Activated CD4-positive, alpha-beta T cell treated with anti-CD3 and anti-CD28 coated beads, Interleukin-2, amount 50 U/mL, for 1 hour (primary cell): ENCODE data around the gene SSTR5.
A peak's percentile ranks its signal among the peaks of the same experiment; 100 is the strongest.

ENCODE experiments used
- DNase-seq: peaks from one replicate; pipeline ENCODE4 v3.0.0-alpha.2; 2020

Gene SSTR5

DNA sequence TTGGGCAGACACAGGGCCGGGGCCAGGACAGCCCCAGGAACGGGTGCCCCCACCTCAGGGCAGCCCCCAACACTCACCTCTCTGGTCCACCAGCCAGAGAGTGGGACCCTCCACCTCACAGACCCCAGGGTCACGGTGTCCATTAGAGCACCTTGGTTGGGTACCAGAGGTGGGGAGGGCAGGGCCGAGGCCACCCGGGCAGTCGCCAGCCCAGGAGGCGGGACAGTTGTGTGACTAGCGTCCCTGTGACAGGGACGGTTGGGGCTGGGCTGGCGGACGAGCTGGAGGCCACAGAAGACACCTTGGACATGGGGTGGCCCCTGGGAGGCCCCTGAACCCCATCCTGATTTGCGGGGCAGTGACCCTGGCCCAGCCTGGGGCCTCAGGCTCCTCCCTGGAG is 35.2 kb downstream of the SSTR5 start:
- no peak for DNase-seq

DNA sequence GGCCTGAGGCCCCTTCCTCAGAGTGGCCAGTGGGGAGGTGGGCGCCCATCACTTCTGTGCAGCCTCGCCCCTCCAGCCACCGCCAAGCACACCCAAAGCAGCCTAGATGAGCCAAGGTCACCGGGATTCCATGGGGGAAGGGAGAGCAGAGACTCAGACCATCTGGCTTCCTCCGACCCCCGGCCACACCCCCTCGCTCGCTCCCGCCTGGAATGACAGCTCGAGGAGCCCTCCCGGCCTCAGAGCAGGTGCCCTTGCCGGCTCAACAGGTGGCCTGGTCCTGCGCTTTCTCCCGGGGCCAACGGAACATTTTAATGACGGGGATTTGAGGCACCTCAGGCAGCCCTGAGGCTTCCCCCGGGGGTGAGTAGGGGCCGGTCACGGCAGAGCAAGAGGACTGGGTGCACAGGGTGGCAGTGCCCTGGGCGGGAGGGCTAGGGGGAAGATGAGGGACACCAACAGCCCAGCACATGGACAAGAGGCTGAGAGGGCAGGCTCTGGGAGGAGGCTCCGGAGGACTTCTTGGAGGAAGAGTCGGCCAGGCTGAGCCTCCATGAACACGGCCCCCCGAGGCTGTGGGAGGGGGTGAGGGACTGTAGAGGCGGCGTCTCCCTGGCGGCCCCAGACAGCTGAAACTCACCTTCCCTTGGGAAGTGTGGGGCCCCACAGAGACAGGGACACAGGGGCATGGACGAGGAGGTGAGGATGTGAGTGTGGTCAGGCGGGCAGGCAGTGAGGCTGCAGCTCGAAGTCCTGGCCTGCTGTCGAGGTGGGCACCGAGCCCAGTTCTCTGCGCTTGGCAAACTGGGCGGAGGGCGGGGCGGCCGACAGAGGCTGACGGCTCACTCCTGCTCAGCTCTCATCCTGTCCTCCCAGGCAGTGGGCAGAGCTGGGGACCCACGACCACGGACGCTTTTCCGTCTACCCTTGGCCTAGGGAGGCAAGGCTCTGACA is 36.0 kb downstream of the SSTR5 start:
- DNase-seq = no peak

DNA sequence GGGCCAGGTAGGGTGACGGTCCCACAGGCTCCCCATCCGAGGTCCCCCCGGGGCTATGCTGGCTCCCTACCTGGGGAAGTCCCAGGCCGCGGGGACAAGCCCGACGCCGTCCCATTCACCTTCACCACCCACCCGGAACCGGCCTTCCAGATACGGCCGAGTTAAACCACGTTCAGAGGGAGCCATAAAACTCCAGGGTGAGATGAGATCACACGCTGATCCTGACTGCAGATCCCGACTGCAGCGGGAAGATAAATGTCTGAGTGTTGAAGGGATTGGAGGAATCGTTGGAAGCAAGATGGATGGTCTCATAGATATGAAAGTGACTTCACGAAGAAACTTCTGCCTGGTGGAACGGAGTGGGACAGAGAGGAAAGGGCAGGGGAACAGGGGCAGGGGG is 37.1 kb downstream of the SSTR5 start:
- DNase-seq = no peak

DNA sequence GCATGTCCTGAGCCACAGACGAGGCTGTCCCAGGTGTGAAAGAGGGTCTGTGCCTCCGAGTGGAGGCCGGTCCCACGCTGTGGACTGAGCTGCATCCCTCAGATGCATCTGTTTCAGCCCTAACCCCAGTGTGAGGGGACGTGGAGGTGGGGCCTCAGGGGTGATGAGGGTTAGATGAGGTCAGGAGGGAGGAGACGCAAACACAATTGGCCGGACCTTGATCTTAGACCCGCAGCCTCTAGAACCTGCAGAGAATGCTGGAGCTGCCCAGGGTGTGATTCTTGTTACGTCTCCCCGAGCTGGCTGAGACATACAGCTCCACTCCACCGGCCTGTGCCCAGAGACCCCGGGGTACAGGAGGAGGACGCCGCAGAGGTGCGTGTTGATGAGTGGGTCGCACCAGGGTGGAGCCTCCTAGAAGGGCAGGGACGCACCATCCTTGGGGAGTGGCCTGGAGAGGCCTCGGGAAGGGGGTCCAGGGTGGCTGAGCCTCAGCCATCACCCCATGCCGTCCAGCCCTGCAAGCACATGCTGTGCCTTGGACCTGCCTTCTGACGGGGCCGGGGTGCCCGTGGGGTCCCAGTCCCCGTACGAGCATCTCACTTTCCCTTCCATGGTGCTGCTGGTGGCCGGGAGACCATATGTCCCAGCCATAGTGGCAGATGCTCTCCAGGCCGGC is 40.1 kb downstream of the SSTR5 start:
- no peak for DNase-seq

DNA sequence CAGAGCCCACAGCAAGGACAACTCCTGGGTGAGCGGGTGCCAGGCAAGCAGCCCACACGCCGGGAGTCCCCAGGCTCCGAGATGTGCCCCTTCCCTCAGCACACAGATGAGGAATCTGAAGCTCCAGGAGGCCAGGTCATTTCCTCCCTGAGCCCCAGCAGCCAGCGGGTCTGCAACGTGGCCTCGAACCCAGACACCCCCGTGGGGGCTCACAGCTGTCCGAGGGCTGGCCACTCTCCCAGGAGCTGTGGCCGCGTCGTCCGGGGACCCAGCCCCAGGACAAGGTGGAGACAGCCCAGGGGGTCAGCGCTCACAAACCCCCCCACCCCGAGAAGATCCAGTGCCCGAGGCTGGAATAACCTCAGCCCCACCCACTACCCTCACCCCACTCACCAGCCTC is 40.9 kb downstream of the SSTR5 start:
- DNase-seq = no peak

DNA sequence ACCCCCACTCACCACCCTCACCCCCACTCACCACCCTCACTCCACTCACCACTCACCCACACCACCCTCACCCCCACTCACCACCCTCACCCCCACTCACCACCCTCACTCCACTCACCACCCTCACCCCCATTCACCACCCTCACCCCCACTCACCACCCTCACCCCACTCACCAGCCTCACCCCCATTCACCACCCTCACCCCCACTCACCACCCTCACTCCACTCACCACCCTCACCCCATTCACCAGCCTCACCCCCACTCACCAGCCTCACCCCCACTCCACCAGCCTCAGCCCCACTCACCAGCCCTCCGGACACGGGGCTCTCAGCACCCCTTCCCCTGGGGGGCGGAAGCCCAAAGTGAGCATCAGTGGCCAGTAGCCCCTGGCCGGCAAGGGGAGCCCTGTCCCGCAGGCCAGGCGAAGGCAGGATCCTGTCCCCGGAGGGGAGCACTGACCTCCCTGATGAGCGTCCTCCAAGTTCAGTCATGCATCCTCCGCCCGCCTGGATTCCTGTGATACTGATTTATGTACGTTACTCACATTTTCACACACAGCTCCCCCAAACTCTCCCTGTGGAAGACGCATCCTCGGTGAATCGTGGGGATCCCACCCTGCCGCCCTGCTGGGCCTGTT is 41.5 kb downstream of the SSTR5 start:
- DNase-seq = no peak

DNA sequence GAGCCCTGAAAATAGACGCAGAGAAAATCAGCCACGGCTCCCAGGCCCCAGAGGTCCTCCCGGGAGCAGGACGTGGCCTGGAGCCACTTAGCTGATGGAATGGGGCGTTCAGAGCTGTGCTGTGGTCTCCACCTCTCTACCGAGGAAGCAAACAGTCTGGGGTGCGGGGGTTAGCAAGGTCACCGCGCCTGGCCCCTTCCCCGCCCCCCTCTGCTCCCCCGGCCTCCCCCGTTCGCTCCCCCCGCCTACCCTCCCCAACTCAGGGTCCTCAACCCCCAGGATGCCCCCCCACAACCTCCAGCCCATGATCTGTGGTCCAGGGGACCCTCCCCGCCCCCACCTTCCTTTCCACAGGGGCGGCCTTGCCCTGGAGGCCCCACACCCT is 44.1 kb downstream of the SSTR5 start:
- no peak for DNase-seq

DNA sequence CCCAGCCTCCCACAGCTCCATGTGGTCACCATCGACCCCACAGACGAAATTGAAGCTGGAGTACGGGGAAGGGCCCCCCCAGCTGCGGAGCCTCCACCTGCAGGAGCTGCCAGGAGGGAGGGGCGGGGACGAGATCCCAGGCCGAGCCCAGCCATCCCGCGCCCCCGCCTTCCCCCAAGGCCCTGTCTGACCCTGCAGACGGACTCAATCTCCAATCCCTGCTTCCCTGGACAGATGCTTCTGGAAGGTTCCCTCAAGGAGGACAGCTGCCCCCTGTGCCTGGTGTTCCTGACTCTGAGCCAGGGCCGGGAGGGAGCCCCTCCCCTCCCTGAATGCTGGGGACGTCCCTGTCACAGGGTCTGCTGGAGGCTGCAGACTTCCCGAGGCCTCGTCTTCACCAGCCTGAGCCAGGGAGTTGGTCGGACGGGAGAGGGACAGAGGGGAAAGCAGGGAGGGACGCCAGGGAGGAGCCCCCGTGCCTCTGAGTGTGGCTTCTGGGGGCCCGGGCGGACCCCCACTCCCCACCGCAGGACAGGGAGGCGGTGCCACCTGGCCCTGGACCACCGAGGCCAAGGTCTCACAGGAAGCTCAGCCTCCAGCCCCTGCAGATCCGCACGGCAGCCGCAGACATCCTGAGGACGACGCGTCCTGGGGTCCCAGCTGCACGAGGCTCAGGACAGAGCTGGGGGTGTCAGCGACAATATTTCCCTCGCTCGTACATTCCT is 44.8 kb downstream of the SSTR5 start:
- no peak for DNase-seq

DNA sequence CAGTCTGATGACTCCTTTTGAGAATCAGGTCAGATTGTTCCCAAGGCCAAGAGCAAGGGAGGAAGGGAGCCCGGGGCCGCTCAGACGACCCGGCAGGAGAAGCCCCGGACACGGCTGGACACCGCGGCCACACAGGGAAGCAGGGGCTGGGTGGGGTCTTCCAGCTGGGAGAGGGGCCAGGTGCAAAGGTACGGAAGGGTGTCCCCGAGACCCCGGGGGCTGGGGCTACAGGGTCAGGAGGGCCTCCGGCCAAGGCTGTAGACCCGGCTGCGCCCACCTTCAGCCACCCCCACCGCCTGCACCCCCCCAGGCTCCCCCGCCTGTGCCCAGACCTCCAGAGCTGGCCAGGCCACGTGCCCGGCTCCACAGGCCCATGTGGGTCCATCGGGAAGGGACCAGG is 45.4 kb downstream of the SSTR5 start:
- no peak for DNase-seq

DNA sequence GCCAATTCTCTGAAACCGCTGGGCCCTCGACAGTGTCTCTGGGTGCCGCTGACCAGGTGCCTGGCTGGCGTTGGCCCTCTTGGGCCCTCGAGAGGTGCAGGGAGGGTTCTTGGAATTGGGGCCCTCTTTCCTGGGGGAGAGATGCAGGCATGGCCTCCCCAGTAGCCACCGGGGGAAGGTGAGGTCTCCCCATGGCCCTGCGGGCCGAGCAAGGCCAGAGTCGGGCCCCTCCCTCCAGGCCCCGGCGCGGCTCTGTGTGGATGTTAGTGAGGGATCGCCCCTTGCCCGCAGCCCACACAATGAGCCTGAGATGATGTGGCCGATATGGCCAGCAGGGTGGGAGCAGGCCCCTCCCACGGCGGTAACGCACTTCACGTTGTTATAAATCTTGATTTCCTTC is 46.6 kb downstream of the SSTR5 start:
- no peak for DNase-seq

DNA sequence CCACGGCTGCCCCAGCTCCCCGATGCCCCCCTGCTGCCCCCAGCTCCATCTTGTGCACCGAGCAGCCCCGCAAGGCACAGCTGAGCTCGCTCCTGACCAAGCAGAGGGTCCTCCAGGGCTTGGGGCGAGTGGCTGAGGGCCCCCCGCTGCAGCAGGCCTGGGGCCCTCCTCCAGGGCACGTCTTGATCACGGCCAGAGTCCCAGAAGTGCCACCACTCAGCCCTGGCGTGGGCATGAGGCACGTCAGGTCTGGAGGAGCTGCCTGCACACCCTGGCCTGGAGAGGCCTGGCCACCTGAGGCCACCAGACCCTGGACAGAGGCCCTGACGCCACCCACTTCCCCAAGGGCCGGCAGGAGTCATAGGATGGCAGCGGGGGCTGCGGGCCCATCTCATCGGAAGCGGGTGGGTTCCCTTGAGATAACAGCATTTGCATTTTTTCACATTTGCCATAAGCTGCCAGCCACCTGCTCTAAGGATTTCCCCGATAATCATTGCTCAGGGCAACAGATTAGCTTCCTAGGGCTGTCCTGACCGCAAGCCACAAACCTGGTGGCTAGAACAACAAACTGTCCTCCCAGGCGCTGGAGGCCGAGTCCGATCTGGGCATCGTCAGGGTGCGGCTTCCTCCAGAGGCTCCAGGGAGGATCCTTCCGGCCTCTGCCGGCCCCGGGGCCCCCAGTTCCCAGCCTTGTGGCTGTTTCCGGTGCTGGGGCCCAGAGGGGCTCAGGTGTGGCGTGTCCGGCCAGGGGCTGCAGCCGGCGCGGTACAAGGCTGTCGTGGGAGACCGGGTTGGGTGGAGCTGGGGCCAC is 47.4 kb downstream of the SSTR5 start:
- no peak for DNase-seq

DNA sequence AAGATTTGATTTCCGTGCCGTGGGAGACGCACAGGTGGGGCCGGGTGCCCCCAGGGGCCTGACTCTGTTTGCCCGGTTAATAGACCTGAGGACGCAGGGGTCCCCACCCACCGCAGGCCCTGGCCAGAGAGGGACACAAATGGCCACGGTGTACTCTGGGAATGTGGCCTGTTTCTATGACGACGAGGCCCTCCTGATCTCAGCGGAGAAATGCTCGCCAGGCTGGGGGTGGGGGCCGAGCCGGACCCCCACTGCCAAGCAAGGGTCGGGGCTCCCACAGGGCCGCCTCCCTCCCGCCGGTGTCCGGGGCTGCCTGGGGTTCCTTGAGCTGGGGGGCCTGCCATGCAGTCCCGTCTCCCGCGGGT is 48.0 kb downstream of the SSTR5 start:
- no peak for DNase-seq

DNA sequence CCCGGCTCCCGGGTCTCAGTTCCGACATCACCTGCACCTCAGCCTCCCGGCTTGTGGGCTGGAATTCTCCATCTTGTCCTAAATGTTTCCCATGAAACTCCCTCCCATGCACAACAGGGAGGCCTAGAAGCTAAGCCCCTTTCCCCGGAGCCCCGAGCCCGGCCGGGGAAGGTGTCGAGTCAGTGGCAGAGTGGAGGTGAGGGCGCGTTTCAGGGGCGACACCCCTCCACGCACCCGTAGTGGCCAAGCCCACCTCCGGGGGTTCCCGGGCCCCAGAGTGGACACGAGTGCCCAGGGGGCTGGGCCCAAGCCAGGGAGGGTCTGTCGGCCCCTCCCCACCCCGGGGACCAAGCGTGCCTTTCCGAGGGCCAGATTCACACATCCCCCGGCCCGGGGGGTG is 48.5 kb downstream of the SSTR5 start:
- no peak for DNase-seq

DNA sequence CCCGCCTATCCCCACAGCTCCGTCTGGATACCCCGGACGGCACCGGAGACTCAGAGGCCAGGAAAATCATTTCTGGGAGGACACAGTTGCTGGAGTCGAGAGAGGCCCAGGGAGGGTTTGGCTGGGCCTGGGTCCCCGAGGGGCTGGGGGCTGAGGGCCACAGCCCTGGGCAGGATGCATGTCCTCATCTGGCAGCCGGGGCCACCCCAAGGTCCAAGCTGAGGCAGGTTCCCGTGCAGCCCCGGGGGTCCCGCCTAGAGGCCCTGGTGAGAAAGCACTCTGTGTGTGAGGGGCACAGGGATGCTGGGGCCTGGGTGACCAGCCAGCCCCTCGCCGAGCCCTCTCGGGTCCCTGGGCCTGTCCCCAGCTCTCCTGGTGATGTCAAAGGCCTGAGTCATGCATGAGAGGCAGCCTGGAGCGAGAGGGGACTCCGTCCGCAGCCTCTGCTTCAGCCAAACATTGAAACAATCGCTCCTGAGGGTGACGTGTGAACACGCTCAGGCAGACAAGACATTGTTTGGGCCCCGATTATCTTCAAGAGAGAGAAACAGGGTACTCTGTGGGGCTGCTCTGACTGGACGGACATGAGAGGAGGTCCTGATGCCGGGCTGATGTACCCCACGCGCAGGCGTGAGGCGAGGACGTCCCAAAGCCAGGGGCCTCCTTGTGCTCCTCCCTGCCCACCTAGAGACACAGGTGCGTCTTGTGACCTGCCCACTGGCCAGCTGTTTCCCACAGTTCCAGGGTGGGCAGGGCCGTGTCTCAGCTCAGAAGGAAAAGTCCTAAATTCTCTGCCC is 49.3 kb downstream of the SSTR5 start:
- DNase-seq = no peak

DNA sequence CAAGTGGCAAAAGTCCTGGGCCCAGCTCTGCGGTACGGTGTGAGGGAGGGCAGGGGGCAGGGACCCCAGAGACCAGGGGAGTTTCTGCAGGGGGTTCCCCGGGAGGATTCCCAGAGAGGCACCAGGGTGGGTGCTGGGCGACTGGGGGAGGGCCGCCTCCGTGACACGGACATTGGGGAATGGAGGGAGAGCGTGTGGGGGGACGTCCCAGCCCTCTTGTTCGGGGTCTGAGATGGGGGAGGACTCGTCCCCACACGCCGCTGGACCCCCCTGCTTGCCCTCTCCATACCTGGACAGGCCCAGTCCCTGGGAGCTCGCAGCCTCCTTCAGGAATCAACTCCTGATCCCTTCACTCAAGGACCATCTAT is 49.8 kb downstream of the SSTR5 start:
- no peak for DNase-seq

DNA sequence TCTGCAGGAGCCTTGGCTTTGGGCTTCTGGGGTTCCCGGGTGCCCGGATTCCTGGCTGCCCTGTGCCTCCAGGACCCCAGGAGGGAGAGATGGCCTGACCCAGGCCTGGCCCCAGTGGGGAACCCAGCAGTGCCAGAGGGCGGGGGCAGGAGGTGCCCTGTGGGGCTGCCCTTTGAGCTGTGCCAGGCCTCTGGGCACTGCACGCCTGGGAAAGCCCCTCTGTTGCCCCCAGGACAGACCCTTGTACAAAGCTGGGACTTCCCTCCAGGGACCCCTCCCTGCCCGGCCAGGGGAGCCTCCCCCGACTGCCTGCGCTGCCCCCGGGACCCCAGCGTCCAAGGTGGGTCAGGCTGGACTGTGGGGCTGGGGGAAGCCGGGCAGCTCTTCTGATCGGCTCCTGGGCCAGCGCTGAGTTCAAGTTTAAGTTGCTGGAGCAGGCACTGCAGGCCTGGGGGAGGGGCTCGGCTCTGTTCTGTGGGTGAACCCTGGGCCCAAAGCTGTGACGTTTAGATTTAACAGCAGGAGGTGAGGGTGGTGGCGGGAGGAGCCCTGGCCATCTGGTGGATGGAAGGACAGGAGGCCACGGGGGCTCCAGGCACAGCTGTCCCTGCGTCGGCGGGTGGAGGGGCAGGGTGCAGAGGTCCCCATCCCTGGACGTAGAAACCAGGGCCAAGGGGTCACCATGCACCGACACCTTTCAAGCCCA is 51.1 kb downstream of the SSTR5 start:
- no peak for DNase-seq

DNA sequence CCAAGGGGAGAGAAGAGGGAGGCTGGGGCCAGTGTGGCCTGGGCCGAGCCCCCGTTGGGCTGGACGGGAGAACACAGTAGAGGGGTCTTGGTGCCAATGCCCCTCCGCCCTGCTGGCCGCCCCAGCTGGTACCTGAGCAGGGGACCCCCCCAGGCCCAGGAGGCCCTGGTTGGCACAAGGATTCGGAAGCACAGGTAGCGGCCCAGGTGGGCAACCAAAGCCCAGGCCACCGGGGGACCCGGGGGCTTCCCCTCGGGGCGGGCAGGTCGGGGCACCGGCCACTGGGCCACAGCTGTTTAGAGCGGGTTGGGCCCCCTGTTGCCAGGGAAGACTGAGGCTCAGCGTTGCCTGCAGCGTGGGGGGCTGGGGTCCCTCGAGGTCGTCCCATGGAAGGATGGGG is 51.7 kb downstream of the SSTR5 start:
- no peak for DNase-seq

DNA sequence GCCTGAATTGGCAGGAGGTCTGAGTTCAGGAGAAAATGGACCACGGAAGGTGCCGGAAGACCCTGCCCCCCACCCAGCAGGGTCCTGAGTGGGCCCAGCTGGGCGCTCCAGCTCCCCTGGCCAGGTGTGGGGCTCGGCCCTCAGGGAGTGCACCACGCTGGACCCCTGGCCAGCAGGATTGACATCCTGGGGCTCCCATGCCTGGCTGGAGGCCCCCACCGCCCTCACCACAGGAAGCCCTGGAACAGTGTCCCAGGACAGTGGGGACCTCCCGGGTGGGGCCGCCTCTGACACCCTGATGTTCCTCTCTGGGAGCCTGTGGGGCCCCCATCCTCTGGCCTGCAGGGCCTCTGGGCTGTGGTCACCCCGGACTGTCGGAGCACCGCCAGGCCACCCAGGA is 52.2 kb downstream of the SSTR5 start:
- no peak for DNase-seq

DNA sequence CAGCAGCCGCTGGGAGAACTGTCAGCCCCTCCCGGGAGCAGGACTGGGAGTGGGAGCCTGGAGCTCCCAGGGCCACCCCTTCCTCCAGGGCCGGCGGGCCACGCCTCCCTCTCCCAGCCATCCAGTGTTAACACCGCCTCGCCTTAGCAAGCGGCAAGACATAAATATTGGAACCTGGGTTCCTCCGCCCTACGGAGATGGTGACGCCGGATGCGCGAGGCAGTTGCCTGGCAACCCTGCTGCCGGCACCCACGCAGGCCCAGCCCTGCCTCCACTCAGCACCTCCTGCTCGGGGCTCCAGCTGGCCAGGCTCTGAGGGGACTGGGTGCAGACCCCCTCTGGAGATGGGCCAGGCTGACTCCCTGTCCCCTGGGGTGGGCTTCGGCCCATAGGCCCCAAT is 52.9 kb downstream of the SSTR5 start:
- peak; percentile 13 for DNase-seq

DNA sequence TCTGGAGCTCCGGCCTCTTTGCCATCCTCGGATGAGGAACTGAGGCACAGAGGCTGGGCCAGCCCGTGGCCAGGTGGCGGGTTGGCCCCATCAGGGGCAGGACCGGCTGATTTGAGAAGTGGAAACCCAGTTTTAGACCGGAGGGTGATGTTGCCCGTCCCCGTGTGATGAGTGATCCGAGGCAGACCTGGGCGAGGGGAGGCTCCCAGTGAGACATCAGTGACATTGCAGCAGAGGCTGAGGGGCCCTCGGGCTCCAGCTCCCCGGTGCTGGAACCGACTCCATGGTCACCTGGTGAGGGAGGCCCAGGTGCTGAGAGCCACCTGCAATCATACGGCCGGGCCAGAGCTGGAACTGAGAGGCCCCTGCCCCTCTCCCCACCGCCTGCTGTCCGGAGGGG is 53.5 kb downstream of the SSTR5 start:
- no peak for DNase-seq

DNA sequence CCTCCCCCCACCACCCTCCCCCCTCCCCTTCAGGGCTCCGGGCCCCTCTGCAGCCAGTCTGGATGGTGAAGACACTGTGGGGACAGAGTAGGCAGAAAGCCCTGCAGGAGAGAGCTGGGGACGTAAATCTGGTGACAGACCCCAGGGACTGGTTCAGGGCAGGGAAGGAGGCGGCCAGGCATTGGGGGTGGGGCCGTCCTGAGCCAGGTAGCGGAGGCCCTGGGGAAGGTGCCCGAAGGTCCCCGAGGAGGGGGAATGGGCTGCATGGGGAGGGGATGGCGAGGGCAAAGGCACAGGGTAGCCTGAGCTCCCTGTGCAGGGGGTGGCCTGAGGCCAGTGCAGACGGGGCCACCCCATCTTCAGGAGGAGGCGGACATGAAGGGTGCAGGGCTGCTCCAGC is 54.0 kb downstream of the SSTR5 start:
- no peak for DNase-seq
